ENCODE measurements around the gene MCRS1. TPM values are rescaled to one million over a fixed set of nuclear protein-coding genes. Genes with fewer than 3 reads are reported as not detected.
"Not testable (repeated sequence)": the region's sequence is repeated elsewhere in the genome, so short reads cannot be mapped to it uniquely, and the experiment has no call there.

The MCRS1 gene
- total and polyA plus RNA-seq, 4 donors: 29.4 to 78.9 (median 67.5) TPM

DNA sequence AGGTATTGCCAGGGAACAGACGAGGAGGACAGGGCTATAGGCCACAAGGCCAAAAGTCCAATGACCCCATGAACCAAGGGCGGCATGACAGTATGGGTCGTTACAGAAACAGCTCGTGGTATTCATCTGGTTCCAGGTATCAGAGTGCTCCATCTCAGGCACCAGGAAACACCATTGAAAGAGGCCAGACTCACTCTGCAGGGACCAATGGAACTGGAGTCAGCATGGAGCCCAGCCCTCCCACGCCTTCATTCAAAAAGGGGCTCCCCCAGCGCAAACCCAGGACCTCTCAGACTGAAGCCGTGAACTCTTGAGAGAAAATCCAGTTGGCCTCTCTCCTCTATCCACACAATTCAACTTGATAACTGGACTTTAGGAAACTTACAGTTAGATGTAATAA lies 42.0 kb downstream of the MCRS1 start:
- Histone ChIP-seq H3K9me3 (ENCODE audit: control insufficient read depth, insufficient read depth, low read length) (no peaks in the 10 kb centered on the region), H3K27ac (ENCODE audit: low read depth, low read length) (no peak overlapping the region), H3K36me3 (ENCODE audit: control insufficient read depth, insufficient read depth, low read length) (peaks cover 15% of the 10 kb centered on the region), H3K4me1 (ENCODE audit: control insufficient read depth, insufficient read depth, low read length) (no peaks in the 10 kb centered on the region), H3K4me3 (ENCODE audit: low read depth, low read length) (no peak overlapping the region), H3K27me3 (ENCODE audit: control insufficient read depth, insufficient read depth, low read length) (no peaks in the 10 kb centered on the region)
- DNase-seq (ENCODE audit: low read depth in 4 of 6, low spot score in 6 of 6): no peak
- 97% methylated on average over 4 of the region's 7 CpGs for WGBS (ENCODE audit: insufficient coverage)

DNA sequence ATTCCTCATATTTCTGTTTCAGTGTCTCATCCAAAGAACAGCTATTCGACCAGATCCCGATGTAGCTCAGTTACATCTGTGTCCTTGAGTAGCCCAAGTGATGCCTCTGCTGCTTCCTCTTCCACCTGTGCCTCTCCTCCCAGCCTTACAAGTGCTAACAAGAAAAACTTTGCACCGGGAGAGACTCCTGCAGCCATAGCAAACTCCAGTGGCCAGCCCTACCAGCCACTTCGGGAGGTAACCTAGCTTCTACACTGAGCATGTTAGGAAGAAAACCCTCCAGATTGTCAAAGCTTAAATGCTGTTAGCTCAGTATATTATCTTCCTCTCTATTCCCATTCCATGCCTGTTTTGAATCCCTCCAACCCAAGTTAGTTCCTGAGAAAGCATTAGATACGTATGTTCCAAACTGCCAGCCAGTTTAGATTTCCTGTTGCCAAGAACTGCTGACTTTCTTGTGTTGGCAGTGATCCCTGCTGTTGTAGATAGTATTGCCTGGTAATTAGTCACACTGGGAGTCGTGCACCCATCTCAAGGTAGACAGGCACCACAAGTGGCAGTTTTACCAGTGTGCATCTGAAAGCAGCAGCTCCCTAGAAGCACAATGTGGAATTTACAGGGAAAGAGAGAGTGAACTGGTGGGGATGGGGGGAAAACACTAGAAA lies 43.1 kb downstream of the MCRS1 start:
- H3K4me1 ChIP-seq (ENCODE audit: control insufficient read depth, insufficient read depth, low read length): no peaks in the 10 kb centered on the region
- peak in 1 of 6 donors; percentile 40 for DNase-seq (ENCODE audit: low read depth in 4 of 6, low spot score in 6 of 6)
- no peak overlapping the region for H3K4me3 ChIP-seq (ENCODE audit: low read depth, low read length)
- H3K27me3 ChIP-seq (ENCODE audit: control insufficient read depth, insufficient read depth, low read length): no peaks in the 10 kb centered on the region
- H3K9me3 ChIP-seq (ENCODE audit: control insufficient read depth, insufficient read depth, low read length): no peaks in the 10 kb centered on the region
- no peak overlapping the region for H3K27ac ChIP-seq (ENCODE audit: low read depth, low read length)
- WGBS (ENCODE audit: insufficient coverage): 84% methylated on average over 5 of the region's 6 CpGs
- peaks cover 18% of the 10 kb centered on the region for H3K36me3 ChIP-seq (ENCODE audit: control insufficient read depth, insufficient read depth, low read length)

DNA sequence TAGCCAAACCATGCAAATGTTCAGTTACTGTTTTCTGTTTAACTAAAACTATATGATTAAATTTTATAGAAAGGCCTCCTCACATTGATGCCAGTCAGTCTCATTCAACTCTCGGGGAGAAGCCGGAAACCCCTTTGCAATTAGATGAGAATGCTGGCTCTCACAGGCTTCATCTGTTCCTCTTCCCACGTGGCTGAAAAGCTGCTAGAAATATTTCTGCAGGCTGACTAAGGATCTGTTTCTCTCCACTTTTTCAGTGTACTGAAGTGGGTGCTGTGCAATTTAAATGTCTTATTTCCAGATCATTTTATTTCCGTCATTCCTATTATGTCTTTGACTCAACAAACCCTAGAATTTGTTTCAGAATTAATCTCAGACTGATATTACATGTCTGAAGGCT lies 46.6 kb downstream of the MCRS1 start:
- no CpG with 5 or more reads among the region's 4 CpGs for WGBS (ENCODE audit: insufficient coverage)
- peaks cover 16% of the 10 kb centered on the region for H3K36me3 ChIP-seq (ENCODE audit: control insufficient read depth, insufficient read depth, low read length)

DNA sequence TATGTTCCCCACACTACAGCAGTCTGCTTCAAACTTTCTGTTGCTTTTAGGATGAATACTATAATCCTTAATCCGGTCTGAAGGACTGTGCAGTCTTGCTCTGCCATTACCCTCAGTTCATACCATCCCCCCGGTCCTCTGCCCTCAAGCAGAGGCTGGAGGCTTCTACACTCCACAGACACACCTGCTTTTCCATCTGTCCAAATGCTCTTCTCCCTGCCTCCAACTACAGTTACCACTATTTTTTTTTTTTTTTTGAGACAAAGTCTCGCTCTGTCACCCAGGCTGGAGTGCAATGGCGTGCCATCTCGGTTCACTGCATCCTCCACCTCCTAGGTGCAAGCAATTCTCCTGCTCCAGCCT lies 48.4 kb downstream of the MCRS1 start:
- Histone ChIP-seq H3K36me3 (ENCODE audit: control insufficient read depth, insufficient read depth, low read length) (peaks cover 8% of the 10 kb centered on the region), H3K27ac (ENCODE audit: low read depth, low read length) (no peak overlapping the region), H3K9me3 (ENCODE audit: control insufficient read depth, insufficient read depth, low read length) (no peaks in the 10 kb centered on the region), H3K4me3 (ENCODE audit: low read depth, low read length) (no peak overlapping the region), H3K27me3 (ENCODE audit: control insufficient read depth, insufficient read depth, low read length) (no peaks in the 10 kb centered on the region), H3K4me1 (ENCODE audit: control insufficient read depth, insufficient read depth, low read length) (no peaks in the 10 kb centered on the region)
- 100% methylated on average over 4 of the region's 5 CpGs for WGBS (ENCODE audit: insufficient coverage)
- no peak for DNase-seq (ENCODE audit: low read depth in 4 of 6, low spot score in 6 of 6)

More for the DNA sequence above, 46.6 kb downstream of the MCRS1 start:
- no peak overlapping the region for H3K4me3 ChIP-seq (ENCODE audit: low read depth, low read length)
- no peaks in the 10 kb centered on the region for H3K9me3 ChIP-seq (ENCODE audit: control insufficient read depth, insufficient read depth, low read length)
- DNase-seq (ENCODE audit: low read depth in 4 of 6, low spot score in 6 of 6): peak in 1 of 6 donors; percentile 51
- no peaks in the 10 kb centered on the region for H3K27me3 ChIP-seq (ENCODE audit: control insufficient read depth, insufficient read depth, low read length)
- no peak overlapping the region for H3K27ac ChIP-seq (ENCODE audit: low read depth, low read length)
- no peaks in the 10 kb centered on the region for H3K4me1 ChIP-seq (ENCODE audit: control insufficient read depth, insufficient read depth, low read length)

DNA sequence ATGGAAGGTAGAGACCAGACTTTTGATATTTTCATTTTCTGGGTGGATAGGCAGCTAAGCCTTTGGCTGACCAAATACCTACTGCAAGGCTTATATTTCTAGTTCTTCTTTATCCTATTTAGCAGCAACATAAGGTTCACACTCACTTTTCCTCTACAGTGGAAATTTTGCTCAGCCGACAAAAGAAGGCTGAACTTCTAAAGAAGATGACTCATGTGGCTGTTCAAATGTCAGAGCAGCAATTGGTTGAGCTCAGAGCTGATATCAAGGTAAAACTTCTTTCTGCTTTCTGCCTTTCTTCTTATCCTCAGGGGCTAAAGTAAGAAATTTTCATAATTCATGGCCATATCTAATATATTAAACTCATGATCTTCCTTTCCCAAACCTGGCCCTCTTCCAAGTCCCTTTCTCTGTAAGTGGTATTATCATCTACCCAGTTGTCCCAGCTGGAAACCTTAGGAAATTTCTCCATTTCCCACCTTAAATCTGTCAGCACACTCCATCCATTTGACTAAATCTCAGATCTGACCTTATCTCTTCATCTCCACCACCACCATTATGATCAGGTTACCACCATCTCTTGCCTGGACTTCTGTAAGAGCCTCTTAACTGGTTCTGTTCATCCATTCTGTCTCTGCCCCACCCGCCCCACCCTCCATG lies 48.9 kb downstream of the MCRS1 start:
- no peak overlapping the region for H3K27ac ChIP-seq (ENCODE audit: low read depth, low read length)
- DNase-seq (ENCODE audit: low read depth in 4 of 6, low spot score in 6 of 6): no peak
- no peak overlapping the region for H3K4me3 ChIP-seq (ENCODE audit: low read depth, low read length)
- peaks cover 8% of the 10 kb centered on the region for H3K36me3 ChIP-seq (ENCODE audit: control insufficient read depth, insufficient read depth, low read length)
- H3K27me3 ChIP-seq (ENCODE audit: control insufficient read depth, insufficient read depth, low read length): no peaks in the 10 kb centered on the region
- no peaks in the 10 kb centered on the region for H3K9me3 ChIP-seq (ENCODE audit: control insufficient read depth, insufficient read depth, low read length)
- no CpG with 5 or more reads among the region's 2 CpGs for WGBS (ENCODE audit: insufficient coverage)
- H3K4me1 ChIP-seq (ENCODE audit: control insufficient read depth, insufficient read depth, low read length): no peaks in the 10 kb centered on the region

DNA sequence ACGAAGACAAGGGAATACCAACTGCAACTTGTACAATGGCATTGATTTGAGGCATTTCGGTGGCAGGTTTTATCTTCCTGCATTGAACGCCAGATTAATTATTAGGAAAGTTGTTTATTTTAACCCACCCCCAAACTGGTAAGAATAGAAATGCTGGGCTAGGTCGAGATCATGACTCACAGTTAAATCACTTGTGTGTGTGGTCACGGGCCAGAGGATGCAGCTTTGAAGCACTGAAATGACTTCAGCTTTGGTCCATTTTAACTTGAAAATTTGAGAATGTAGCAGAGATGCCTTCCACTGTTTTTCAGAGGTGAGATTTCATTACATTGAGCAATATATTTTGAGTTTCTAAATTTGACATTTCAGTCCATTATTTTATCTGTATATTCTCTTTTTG lies 52.7 kb downstream of the MCRS1 start:
- Histone ChIP-seq H3K27me3 (ENCODE audit: control insufficient read depth, insufficient read depth, low read length) (no peaks in the 10 kb centered on the region), H3K36me3 (ENCODE audit: control insufficient read depth, insufficient read depth, low read length) (peaks cover 4% of the 10 kb centered on the region), H3K27ac (ENCODE audit: low read depth, low read length) (no peak overlapping the region), H3K9me3 (ENCODE audit: control insufficient read depth, insufficient read depth, low read length) (no peaks in the 10 kb centered on the region), H3K4me1 (ENCODE audit: control insufficient read depth, insufficient read depth, low read length) (no peaks in the 10 kb centered on the region), H3K4me3 (ENCODE audit: low read depth, low read length) (no peak overlapping the region)
- WGBS (ENCODE audit: insufficient coverage): 85% methylated on average over 2 of the region's 5 CpGs
- DNase-seq (ENCODE audit: low read depth in 4 of 6, low spot score in 6 of 6): no peak

DNA sequence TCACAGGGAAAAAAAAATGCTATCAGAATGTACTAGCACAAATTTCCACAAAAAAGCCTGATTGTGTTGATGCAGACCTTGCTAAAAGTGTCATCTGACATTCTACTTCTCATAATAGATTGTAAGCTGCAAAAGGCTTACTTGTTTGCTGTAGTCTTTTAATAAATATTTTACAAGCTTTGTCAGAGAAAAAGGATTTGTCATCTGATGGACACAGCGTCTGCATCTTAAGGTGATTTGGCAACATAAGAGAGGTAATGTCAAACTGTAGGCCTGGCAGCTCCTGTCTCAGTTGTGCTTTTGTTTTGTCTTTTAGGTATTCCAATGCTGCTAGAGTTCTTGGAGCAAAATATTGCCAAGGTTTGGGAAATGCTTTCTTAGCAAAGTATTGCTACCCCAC lies 55.4 kb downstream of the MCRS1 start:
- Histone ChIP-seq H3K9me3 (ENCODE audit: control insufficient read depth, insufficient read depth, low read length) (no peaks in the 10 kb centered on the region), H3K36me3 (ENCODE audit: control insufficient read depth, insufficient read depth, low read length) (no peaks in the 10 kb centered on the region), H3K4me3 (ENCODE audit: low read depth, low read length) (no peak overlapping the region), H3K4me1 (ENCODE audit: control insufficient read depth, insufficient read depth, low read length) (no peaks in the 10 kb centered on the region), H3K27me3 (ENCODE audit: control insufficient read depth, insufficient read depth, low read length) (no peaks in the 10 kb centered on the region), H3K27ac (ENCODE audit: low read depth, low read length) (no peak overlapping the region)
- DNase-seq (ENCODE audit: low read depth in 4 of 6, low spot score in 6 of 6): no peak
- 80% methylated on average over 1 of the region's 1 CpG for WGBS (ENCODE audit: insufficient coverage)

DNA sequence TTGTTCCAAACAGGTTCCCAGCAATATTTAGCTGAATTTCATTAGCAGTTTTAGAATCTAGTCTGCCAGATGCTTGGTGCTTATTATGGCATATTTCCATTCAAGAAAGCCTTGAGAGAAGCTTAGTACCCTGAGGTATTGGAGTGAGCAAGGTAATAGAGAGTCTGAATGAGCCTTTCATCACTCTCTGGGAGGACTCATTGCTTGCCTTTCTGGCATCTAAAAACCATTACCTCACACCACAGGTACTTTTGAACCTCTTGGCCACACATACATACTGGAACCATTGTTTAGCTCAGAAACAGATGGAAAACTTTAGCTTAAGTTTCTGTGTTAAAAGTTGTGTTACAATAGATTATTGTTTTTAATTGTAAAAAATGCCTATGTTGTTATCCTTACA lies 56.5 kb downstream of the MCRS1 start:
- Histone ChIP-seq H3K27ac (ENCODE audit: low read depth, low read length) (no peak overlapping the region), H3K4me1 (ENCODE audit: control insufficient read depth, insufficient read depth, low read length) (no peaks in the 10 kb centered on the region), H3K4me3 (ENCODE audit: low read depth, low read length) (no peak overlapping the region), H3K27me3 (ENCODE audit: control insufficient read depth, insufficient read depth, low read length) (no peaks in the 10 kb centered on the region), H3K36me3 (ENCODE audit: control insufficient read depth, insufficient read depth, low read length) (no peaks in the 10 kb centered on the region), H3K9me3 (ENCODE audit: control insufficient read depth, insufficient read depth, low read length) (no peaks in the 10 kb centered on the region)
- peak in 2 of 6 donors; percentile 24 to 31 for DNase-seq (ENCODE audit: low read depth in 4 of 6, low spot score in 6 of 6)

DNA sequence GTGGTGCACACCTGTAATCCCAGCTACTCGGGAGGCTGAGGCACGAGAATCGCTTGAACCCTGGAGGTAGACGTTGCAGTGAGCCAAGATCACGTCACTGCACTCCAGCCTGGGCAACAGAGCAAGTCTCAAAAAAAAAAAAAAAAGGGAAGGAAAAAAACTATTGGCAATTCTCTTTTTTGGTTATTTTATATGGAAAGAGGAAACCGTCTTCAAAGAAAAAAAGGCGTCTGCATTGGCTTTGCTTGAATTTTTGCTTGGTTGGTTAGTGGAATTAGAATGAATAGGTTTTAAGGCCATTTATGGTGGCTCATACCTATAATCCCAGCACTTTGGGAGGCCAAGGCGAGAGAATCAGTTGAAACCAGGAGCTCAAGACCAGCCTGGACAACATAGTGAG lies 58.3 kb downstream of the MCRS1 start:
- not testable (repeated sequence) for H3K4me3 ChIP-seq (ENCODE audit: low read depth, low read length); H3K9me3 ChIP-seq (ENCODE audit: control insufficient read depth, insufficient read depth, low read length); H3K27ac ChIP-seq (ENCODE audit: low read depth, low read length); DNase-seq (ENCODE audit: low read depth in 4 of 6, low spot score in 6 of 6); H3K27me3 ChIP-seq (ENCODE audit: control insufficient read depth, insufficient read depth, low read length); H3K4me1 ChIP-seq (ENCODE audit: control insufficient read depth, insufficient read depth, low read length); H3K36me3 ChIP-seq (ENCODE audit: control insufficient read depth, insufficient read depth, low read length)
- WGBS (ENCODE audit: insufficient coverage): 100% methylated on average over 5 of the region's 8 CpGs
